Endothelial cell of umbilical vein (primary cell): Measurements from ENCODE around the gene GSE1. TPM values are rescaled to one million over a fixed set of nuclear protein-coding genes. Genes with fewer than 3 reads are reported as not detected.

Experiments used
- BruUV-seq: library from RNA; stranded (reverse); fragments of 400-500 nt; replicated peaks from 2 replicates; lab custom pipeline; 2021; lab: Mats Ljungman, UMichigan
- CTCF ChIA-PET: fragments of 300-600, 350-600 bp; sonication (Branson Sonifier 250); formaldehyde crosslinking; loops from one replicate; lab custom pipeline; 2021; ENCODE audit warnings: antibody characterized with exemption, inconsistent platforms; lab: Charles Lee
- POLR2A ChIA-PET: fragments of 300-600, 350-600 bp; sonication (Branson Sonifier 250); formaldehyde crosslinking; loops from one replicate; lab custom pipeline; 2021; ENCODE audit warnings: antibody characterized with exemption, inconsistent platforms; lab: Charles Lee
- DNase-seq: peaks from one replicate; pipeline ENCODE4 v3.0.0-alpha.2; 2011; ENCODE audit warnings: low read depth, low spot score
- FAIRE-seq: peaks from 2 replicates; lab custom pipeline; 2011; peaks lifted over from hg19 to GRCh38; lab: Jason Lieb, UNC
- H2AFZ ChIP-seq: 2 replicates; pipeline ENCODE4 v1.6.0; 2012; ENCODE audit warnings: low read depth, low read length, control low read depth, inconsistent platforms
- H3K27ac ChIP-seq: 2 replicates; pipeline ENCODE4 v1.5.1; 2011; ENCODE audit warnings: low read depth, mild to moderate bottlenecking, control low read depth, low read length, moderate library complexity; ENCODE audit not compliant: insufficient read depth
- H3K27me3 ChIP-seq, 2 experiments: 2 replicates each; pipeline versions ENCODE4 v1.6.0 to v1.6.1; 2011; ENCODE audit warnings: low read length in 2 of 2, mixed read lengths in 1 of 2; ENCODE audit not compliant: control insufficient read depth in 2 of 2, insufficient read depth in 2 of 2
- H3K36me3 ChIP-seq, 2 experiments: 2 replicates in 1 of 2; 3 replicates in 1 of 2; pipeline ENCODE4 v1.5.1; 2011; ENCODE audit warnings: low read length in 2 of 2, mild to moderate bottlenecking in 1 of 2, moderate library complexity in 1 of 2; ENCODE audit not compliant: control insufficient read depth in 2 of 2, insufficient read depth in 2 of 2; ENCODE audit errors: extremely low read depth in 1 of 2
- H3K4me1 ChIP-seq: 3 replicates; pipeline ENCODE4 v1.5.1; 2011; ENCODE audit warnings: mild to moderate bottlenecking, low read length; ENCODE audit not compliant: control insufficient read depth, insufficient read depth; ENCODE audit errors: extremely low read depth
- H3K4me2 ChIP-seq: 2 replicates; pipeline ENCODE4 v1.6.1; 2011; ENCODE audit warnings: low read length, control low read depth, mixed read lengths; ENCODE audit not compliant: insufficient read depth
- H3K4me3 ChIP-seq, 3 experiments: fragments of 200-600 bp in 1 of 3; sonication (generic), shearing (Covaris generic) in 1 of 3; replicated peaks in 1 of 3; 2 replicates each; pipeline ENCODE4 v1.5.1; 2011 to 2016; ENCODE audit warnings: control low read depth in 3 of 3, low read length in 3 of 3, mild to moderate bottlenecking in 2 of 3, inconsistent platforms in 1 of 3, low read depth in 1 of 3, moderate library complexity in 1 of 3; ENCODE audit not compliant: insufficient read depth in 1 of 3
- H3K79me2 ChIP-seq: 2 replicates; pipeline ENCODE4 v1.6.0; 2012; ENCODE audit warnings: low read length, inconsistent platforms; ENCODE audit not compliant: control insufficient read depth, insufficient read depth
- H3K9ac ChIP-seq: replicated peaks from 2 replicates; pipeline ENCODE3; 2011; ENCODE audit warnings: low read length, control low read depth; ENCODE audit not compliant: insufficient read depth; ENCODE audit errors: extremely low read depth
- H3K9me1 ChIP-seq: replicated peaks from 3 replicates; pipeline ENCODE4 v1.6.0; 2011; ENCODE audit warnings: mild to moderate bottlenecking, low read length; ENCODE audit not compliant: control insufficient read depth, insufficient read depth; ENCODE audit errors: extremely low read depth
- H3K9me3 ChIP-seq: replicated peaks from 2 replicates; pipeline ENCODE4 v1.5.1; 2012; ENCODE audit warnings: low read length, inconsistent platforms; ENCODE audit not compliant: control insufficient read depth, insufficient read depth
- H4K20me1 ChIP-seq: replicated peaks from 2 replicates; pipeline ENCODE3; 2011; ENCODE audit warnings: mild to moderate bottlenecking, low read length; ENCODE audit not compliant: control insufficient read depth, insufficient read depth; ENCODE audit errors: extremely low read depth
- FOS ChIP-seq: IDR thresholded peaks from 2 replicates; pipeline ENCODE4 v1.6.1; 2011; ENCODE audit warnings: mild to moderate bottlenecking, low read length, moderate library complexity, borderline replicate concordance; ENCODE audit not compliant: insufficient read depth
- GATA2 ChIP-seq: IDR thresholded peaks from 2 replicates; pipeline ENCODE4 v1.7.0; 2011; ENCODE audit warnings: low read depth, mild to moderate bottlenecking, moderate library complexity, mixed read lengths, low read length; ENCODE audit not compliant: insufficient read length, insufficient read depth
- JUN ChIP-seq: IDR thresholded peaks from 2 replicates; pipeline ENCODE4 v1.6.1; 2011; ENCODE audit warnings: borderline replicate concordance, low read depth; ENCODE audit not compliant: insufficient read length, insufficient read depth
- MYC ChIP-seq: IDR thresholded peaks from one replicate; pipeline ENCODE4 v1.6.1; 2011; ENCODE audit warnings: mild to moderate bottlenecking, low read depth, low read length
- POLR2A ChIP-seq: IDR thresholded peaks from 2 replicates; pipeline ENCODE4 v1.6.1; 2012; ENCODE audit warnings: low read depth, mild to moderate bottlenecking, control low read depth, low read length
- dilution Hi-C: fragments of 300-500 bp; cut with MboI; formaldehyde crosslinking; loops from one replicate; pipeline ENCODE4 v1.15.0; 2019; ENCODE audit warnings: low sequenced_read_pairs; ENCODE audit not compliant: extremely low pct_ligation_motif_present
- intact Hi-C: fragments of 100-400 bp; cut with micrococcal nuclease; formaldehyde crosslinking; loops from one replicate; pipeline ENCODE4 v1.10.0; 2022
- polyA plus RNA-seq, 4 experiments: library from polyadenylated mRNA; depleted of rRNA in 3 of 4; stranded (reverse) in 3 of 4; unstranded in 1 of 4; fragments of >200 nt; gene quantifications; 2 replicates each; pipeline versions ENCODE4 v1.2.1 to v1.2.3, GENCODE V29; 2011 to 2012; ENCODE audit warnings: missing spikeins in 1 of 4
- total RNA-seq: library from RNA; stranded (reverse); gene quantifications from 2 replicates; pipeline ENCODE4 v1.2.3, GENCODE V29; 2021
- TF ChIP-seq, protein P1 (sequence below), 2 donors: IDR thresholded peaks; 1 replicate in 1 of 2; 2 replicates in 1 of 2; pipeline ENCODE4 v1.5.1; 2011; ENCODE audit warnings: low read length in 2 of 2, mild to moderate bottlenecking in 2 of 2, moderate library complexity in 2 of 2, control low read depth in 1 of 2, inconsistent platforms in 1 of 2, low read depth in 1 of 2; ENCODE audit not compliant: insufficient read depth in 1 of 2; ENCODE audit errors: extremely low read depth in 1 of 2
- TF ChIP-seq, protein P2 (sequence below): IDR thresholded peaks from 2 replicates; pipeline ENCODE4 v1.6.1; 2011; ENCODE audit not compliant: insufficient read depth, insufficient read length

GSE1 gene
- total and polyA plus RNA-seq, 2 donors (not counting 3 experiments of a cell fraction or from before 2014, with no cell fraction given) = 4.2 to 18.3 TPM

DNA sequence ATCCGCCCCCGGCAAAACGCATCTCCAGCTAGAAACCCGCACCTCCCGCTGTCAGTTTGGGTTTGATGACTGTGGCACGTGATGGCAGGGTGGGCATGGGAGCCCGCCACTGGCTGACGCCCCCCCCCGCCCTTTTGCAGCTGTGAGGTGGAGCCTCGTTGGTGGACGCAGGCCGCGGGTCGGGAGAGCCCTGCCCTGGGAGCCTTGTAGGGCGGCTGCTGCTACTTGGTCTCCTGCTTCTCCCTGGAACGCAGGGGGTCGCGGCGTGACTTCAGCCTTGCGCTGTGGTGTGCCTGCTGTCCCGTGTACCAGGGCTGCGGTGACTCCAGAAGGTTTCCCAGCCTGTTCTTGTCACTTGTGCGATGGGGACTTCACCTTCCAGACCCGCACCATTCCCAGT is 28.2 kb downstream of the GSE1 start:
- Histone ChIP-seq H3K27ac (no peak overlapping the region), H3K4me1 (peaks cover 5% of the 10 kb centered on the region), H3K9me1 (no peaks in the 10 kb centered on the region), H4K20me1 (no peaks in the 10 kb centered on the region), H3K4me2 (no peak overlapping the region), H2AFZ (peak overlapping the region; percentile 42), H3K79me2 (no peaks in the 10 kb centered on the region), H3K9me3 (no peaks in the 10 kb centered on the region), H3K9ac (no peak overlapping the region), H3K27me3 (no peaks in the 10 kb centered on the region), H3K36me3 (no peaks in the 10 kb centered on the region), H3K4me3 (no peak overlapping the region)
- no peak for DNase-seq
- ChIA-PET POLR2A (no interaction called here), CTCF (interaction anchor here (1.0 to 1.2 kb wide), 2 partner anchors 76 to 225 kb away, joined by 3 read pairs; no protein-coding TSS in a partner anchor)
- no TSS peak for BruUV-seq
- no peak for FAIRE-seq
- TF ChIP-seq FOS (no peak), MYC (no peak), JUN (no peak), GATA2 (no peak), POLR2A (no peak)
- intact Hi-C loops = no loop called here
- dilution Hi-C loops = no loop called here

DNA sequence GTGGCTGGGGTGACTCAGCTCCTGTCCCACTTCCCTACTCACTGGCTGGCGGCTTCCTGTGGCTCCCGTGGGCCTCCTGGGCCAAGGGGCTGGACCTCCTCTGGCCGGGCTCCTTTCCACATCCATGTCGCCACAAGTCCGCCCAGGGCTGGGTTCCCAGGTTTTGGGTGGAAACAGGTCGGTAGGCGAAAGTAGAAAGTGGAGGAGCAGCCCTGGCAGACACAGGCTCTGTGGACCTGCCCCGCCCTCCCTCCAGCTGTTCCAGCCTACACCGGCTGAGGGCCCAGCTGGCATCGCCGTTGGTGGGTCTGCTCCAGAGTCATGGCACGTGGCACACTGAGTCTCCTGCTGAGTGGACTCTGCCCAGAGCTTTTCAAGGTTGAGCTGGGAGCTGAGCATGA is 28.7 kb downstream of the GSE1 start:
- H3K9me3 ChIP-seq = no peaks in the 10 kb centered on the region
- dilution Hi-C loops (no loop called here), intact Hi-C loops (no loop called here)
- H3K4me3 ChIP-seq = no peak overlapping the region
- H3K27ac ChIP-seq = no peak overlapping the region
- no peak for FAIRE-seq
- no peak overlapping the region for H3K4me2 ChIP-seq
- no TSS peak for BruUV-seq
- ChIA-PET CTCF (interaction anchor here (0.8 to 1.2 kb wide), 3 partner anchors 15 to 226 kb away, joined by 3 read pairs; no protein-coding TSS in a partner anchor), POLR2A (no interaction called here)
- no peak for TF ChIP-seq POLR2A
- TF ChIP-seq, protein P1, sequence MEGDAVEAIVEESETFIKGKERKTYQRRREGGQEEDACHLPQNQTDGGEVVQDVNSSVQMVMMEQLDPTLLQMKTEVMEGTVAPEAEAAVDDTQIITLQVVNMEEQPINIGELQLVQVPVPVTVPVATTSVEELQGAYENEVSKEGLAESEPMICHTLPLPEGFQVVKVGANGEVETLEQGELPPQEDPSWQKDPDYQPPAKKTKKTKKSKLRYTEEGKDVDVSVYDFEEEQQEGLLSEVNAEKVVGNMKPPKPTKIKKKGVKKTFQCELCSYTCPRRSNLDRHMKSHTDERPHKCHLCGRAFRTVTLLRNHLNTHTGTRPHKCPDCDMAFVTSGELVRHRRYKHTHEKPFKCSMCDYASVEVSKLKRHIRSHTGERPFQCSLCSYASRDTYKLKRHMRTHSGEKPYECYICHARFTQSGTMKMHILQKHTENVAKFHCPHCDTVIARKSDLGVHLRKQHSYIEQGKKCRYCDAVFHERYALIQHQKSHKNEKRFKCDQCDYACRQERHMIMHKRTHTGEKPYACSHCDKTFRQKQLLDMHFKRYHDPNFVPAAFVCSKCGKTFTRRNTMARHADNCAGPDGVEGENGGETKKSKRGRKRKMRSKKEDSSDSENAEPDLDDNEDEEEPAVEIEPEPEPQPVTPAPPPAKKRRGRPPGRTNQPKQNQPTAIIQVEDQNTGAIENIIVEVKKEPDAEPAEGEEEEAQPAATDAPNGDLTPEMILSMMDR (IDR thresholded peaks at IDR 0.05; ENCODE audit: extremely low read depth in 1 of 2, insufficient read depth in 1 of 2, low read depth in 1 of 2, low read length in 2 of 2) = no peak
- TF ChIP-seq, protein P2, sequence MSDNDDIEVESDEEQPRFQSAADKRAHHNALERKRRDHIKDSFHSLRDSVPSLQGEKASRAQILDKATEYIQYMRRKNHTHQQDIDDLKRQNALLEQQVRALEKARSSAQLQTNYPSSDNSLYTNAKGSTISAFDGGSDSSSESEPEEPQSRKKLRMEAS = no peak
- TF ChIP-seq MYC = no peak
- no peak for TF ChIP-seq FOS
- H3K27me3 ChIP-seq = no peaks in the 10 kb centered on the region
- H3K36me3 ChIP-seq = no peaks in the 10 kb centered on the region
- H3K4me1 ChIP-seq = peaks cover 5% of the 10 kb centered on the region
- no peaks in the 10 kb centered on the region for H3K79me2 ChIP-seq
- H3K9ac ChIP-seq = no peak overlapping the region
- no peaks in the 10 kb centered on the region for H3K9me1 ChIP-seq
- H2AFZ ChIP-seq = peak overlapping the region; percentile 42
- DNase-seq = no peak
- H4K20me1 ChIP-seq = no peaks in the 10 kb centered on the region
